Ramos (cell line): ENCODE measurements around the gene MAMLD1.

Experiments used
- in situ Hi-C: fragments of 300-500 bp; cut with MboI; formaldehyde crosslinking; loops from one replicate; pipeline ENCODE4 v1.14.3; 2022; ENCODE audit warnings: low sequenced_read_pairs; ENCODE audit not compliant: unreplicated experiment

MAMLD1 gene

GRCh38 chrX:150517303-150517910 lies 154.3 kb downstream of the MAMLD1 start:
- in situ Hi-C loops: no loop called here

DNA sequence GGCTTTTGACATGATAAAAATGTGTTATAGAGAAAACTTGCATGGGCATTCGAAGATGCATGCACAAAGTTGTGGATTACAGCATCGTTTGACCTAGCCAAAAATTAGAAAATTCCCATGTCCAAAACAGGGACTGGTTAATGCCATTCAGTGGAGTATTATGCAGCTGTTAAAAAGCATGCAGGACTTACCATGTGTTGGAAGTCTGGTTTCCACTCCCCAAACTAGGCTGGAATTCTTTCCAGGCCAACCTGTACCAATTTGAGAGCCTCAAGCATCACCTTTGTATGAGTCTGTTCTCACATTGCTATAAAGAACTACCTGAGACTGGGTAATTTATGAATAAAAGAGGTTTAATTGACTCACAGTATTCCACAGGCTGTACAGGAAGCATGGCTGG lies 159.4 kb downstream of the MAMLD1 start:
- in situ Hi-C loops: no loop called here

- in situ Hi-C loops: no loop called here
Measured at GRCh38 chrX:150525061-150525919, 162.2 kb downstream of the MAMLD1 start.

DNA sequence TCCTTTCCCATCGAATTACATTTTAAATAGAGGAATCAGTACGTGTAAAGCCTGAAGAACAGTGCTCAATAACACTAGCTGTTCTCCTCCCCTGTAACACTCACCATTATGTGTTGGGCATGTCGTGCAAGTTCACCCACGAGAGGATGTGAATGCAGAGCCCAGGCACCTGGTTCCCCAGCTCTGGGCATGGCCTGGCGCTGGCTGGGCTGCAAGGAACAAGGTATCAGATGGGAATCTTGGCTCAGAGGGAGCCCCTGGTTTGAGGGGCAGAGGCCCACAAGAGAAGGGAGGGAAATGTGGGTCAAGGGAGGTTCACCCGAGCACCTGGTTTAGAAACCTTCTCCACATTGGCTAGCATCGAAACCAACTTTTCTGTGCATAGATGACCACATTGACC lies 163.6 kb downstream of the MAMLD1 start:
- in situ Hi-C loops: no loop called here

DNA sequence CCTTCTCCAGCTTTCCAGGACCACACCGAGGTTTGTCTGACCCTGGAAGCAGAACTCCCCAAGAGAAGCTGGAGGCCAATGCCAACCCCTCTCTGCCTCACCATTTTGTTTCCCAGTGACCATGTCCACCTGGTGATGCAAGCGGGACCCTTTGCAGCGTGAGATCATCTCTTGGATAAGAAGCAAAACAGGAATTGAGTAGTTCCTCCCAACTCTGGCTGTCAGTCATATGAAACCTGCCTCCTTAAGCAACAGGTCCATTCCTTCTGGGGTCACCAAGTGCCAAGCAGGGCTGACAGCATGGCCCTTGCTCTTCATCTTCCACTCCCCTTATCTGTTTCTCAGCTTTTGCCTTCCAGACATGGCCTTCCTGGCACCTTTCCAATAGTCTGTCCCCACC lies 164.0 kb downstream of the MAMLD1 start:
- in situ Hi-C loops: no loop called here

GRCh38 chrX:150529587-150529986 lies 166.5 kb downstream of the MAMLD1 start:
- in situ Hi-C loops: no loop called here

GRCh38 chrX:150530821-150531220 lies 167.7 kb downstream of the MAMLD1 start:
- in situ Hi-C loops: no loop called here

- in situ Hi-C loops: no loop called here
Measured at GRCh38 chrX:150531467-150531866, 168.3 kb downstream of the MAMLD1 start.

- in situ Hi-C loops: no loop called here
Measured at GRCh38 chrX:150533863-150534262, 170.7 kb downstream of the MAMLD1 start.

DNA sequence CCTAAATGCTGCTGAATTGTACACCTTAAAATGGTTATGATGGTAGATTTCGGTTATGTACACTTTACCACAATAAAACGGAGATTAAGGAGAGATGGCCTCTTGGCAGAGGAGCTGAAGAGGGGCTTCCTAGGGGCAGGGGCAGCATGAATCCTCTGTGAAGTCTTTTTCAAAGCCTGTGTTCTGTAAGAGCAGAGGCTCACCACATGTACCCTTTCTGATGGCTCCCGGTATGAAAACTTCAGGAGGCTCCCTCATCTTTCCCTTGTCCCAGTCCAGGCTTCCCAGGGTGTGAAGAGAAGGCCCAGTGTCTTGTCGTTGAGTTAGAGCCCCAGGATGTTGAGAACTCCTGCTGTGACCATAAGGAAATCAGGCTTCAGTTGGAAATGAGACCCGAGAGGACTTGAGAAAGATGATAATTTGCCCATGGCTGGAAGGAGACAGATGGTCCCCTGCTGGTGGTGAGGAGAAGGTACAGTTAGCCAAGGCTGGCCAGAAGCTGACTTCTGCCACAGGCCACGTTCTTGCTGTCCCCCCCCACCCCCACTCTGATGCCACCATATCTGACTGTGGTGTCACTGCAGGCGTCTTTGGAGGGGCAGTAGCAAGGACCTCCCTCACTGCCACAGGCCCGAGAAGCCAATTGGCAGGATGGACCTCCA lies 173.5 kb downstream of the MAMLD1 start:
- in situ Hi-C loops: no loop called here

GRCh38 chrX:150537851-150538250 lies 174.7 kb downstream of the MAMLD1 start:
- in situ Hi-C loops: no loop called here

DNA sequence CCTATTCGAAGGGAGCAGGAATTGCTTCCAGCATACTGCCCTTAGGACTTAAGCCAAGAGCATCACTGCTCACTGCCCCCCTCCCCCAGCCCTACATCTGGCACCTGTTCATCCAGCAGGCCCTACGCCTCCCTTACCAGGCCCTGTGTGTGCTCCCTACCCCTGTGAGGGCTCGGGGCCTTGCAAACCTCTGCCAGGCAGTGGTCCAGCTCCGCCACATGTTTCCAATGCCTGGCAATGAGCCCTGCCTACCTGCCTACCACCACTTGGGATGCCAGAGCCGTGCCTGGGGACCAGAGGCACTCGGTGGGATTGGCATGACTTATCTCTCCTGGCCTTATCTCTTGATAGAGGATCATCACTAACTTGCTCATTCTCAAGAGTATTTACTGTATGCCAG lies 177.8 kb downstream of the MAMLD1 start:
- in situ Hi-C loops: no loop called here

DNA sequence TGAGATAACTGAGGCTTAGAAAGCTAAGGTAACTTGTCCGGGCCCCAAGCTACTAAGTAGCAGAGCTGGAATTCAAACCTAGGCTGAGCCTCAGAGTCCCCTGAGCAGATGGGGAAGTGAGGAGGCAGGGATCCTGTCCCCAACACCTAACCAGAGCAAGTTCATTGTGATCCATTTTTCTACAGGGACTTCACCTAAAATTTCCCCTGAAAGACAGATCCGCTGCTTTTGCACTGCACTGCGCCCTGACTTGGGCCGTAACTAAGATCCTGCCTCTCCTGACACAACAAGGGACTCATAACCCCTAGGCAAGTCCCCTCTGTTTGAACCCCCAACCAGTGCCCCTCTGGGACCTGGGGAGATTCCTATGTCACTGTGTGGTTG lies 179.7 kb downstream of the MAMLD1 start:
- in situ Hi-C loops: no loop called here

GRCh38 chrX:150543230-150544155 lies 180.4 kb downstream of the MAMLD1 start:
- in situ Hi-C loops: no loop called here

GRCh38 chrX:150544222-150544787 lies 181.2 kb downstream of the MAMLD1 start:
- in situ Hi-C loops: no loop called here

DNA sequence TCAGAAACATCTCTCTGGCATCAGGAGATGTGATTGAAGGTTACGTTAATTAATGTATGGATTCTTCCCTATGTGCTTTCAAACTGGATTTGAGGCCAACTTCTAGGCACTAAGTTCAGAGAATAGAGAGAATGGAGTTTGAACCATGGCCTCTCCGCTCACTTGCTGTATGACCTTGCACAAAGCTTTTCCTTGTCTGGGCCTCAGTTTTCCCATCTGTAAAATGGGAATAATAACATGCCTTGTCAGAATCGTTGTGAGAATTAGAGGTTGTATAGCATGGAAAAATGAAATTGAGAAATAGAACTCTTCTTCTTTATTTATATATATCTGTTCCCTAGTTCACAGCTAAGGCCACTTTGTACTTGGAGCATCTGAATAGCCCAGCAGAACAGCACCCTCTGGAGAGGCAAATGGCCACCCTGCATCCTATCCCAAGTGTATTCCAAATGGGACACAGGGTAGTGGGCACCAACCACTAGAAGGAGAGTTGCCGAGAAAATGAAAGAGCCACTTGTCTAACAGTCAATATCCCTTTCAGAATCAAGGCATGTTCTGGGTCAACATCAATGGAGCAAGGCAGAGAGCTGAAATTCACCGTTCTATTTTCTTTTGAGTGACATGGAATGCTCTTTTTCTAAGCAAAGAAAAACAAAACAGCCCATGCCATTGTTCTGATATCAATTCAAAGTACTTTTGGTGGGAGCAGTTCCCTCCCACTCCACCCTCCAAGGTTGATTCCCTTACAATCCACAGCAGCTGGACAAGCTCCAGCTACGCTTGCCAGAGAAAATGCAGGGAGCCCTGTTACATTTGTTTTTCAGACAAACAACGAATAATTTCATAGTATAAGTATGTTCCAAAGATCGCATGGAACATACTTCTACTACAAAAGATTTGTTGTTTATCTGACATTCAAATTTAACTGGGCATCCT lies 182.0 kb downstream of the MAMLD1 start:
- in situ Hi-C loops: no loop called here

GRCh38 chrX:150546711-150547153 lies 183.6 kb downstream of the MAMLD1 start:
- in situ Hi-C loops: no loop called here

- in situ Hi-C loops: no loop called here
Measured at GRCh38 chrX:150547375-150548115, 184.4 kb downstream of the MAMLD1 start.
